Measurements from ENCODE around the gene RNF175. TPM values are rescaled to one million over a fixed set of nuclear protein-coding genes. Genes with fewer than 3 reads are reported as not detected.

Gene RNF175
- polyA plus RNA-seq, 1 donor from 2014 or later, result 30.1 TPM

- no peaks in the 10 kb centered on the region for H3K79me2 ChIP-seq (replicated peaks; ENCODE audit: insufficient read depth, low read length)
- no peak overlapping the region for H3K4me2 ChIP-seq (ENCODE audit: low read length)
- H3K9me3 ChIP-seq (ENCODE audit: low read length), result no peaks in the 10 kb centered on the region
- no peak overlapping the region for H2AFZ ChIP-seq (ENCODE audit: low read depth, low read length)
- H3K27me3 ChIP-seq (ENCODE audit: insufficient read depth, low read depth, low read length), result no peaks in the 10 kb centered on the region
- no peak overlapping the region for H3K9ac ChIP-seq (ENCODE audit: low read length)
- no peaks in the 10 kb centered on the region for H3K36me3 ChIP-seq (ENCODE audit: insufficient read depth, low read length)
- TF ChIP-seq TAF1 (IDR thresholded peaks at IDR 0.05; ENCODE audit: low read depth), result no peak
- TF ChIP-seq MXI1 (conservative IDR thresholded peaks at IDR 0.05; ENCODE audit: poor library complexity, severe bottlenecking), result no peak
- no peak for TF ChIP-seq SMC3 (conservative IDR thresholded peaks at IDR 0.05; ENCODE audit: poor library complexity)
- TF ChIP-seq POLR2AphosphoS5 (IDR thresholded peaks at IDR 0.05), result no peak
- TF ChIP-seq CTCF (IDR thresholded peaks at IDR 0.05; ENCODE audit: poor library complexity, severe bottlenecking), result no peak
- no peak overlapping the region for H3K4me3 ChIP-seq (ENCODE audit: low read length)
- H3F3A ChIP-seq (ENCODE audit: insufficient read depth, low read length, poor library complexity, severe bottlenecking), result no peaks in the 10 kb centered on the region
- H3K27ac ChIP-seq (ENCODE audit: low read length), result no peak overlapping the region
- H3K9me2 ChIP-seq (ENCODE audit: insufficient read depth, low read length), result no peaks in the 10 kb centered on the region
- H4K20me1 ChIP-seq (ENCODE audit: insufficient read depth), result no peaks in the 10 kb centered on the region
Observed at GRCh38 chr4:153765894-153766293, 6.1 kb upstream of the RNF175 start.

GRCh38 chr4:153764601-153765368 lies 5.0 kb upstream of the RNF175 start:
- no peak overlapping the region for H3K4me2 ChIP-seq (ENCODE audit: low read length)

More at GRCh38 chr4:153764601-153765368, 5.0 kb upstream of the RNF175 start:
- Histone ChIP-seq H3K4me3 (ENCODE audit: low read length) (no peak overlapping the region), H2AFZ (ENCODE audit: low read depth, low read length) (no peak overlapping the region), H3K9me2 (ENCODE audit: insufficient read depth, low read length) (no peaks in the 10 kb centered on the region), H3K27me3 (ENCODE audit: insufficient read depth, low read depth, low read length) (no peaks in the 10 kb centered on the region), H3K9me3 (ENCODE audit: low read length) (no peaks in the 10 kb centered on the region), H3K36me3 (ENCODE audit: insufficient read depth, low read length) (no peaks in the 10 kb centered on the region), H3K79me2 (replicated peaks; ENCODE audit: insufficient read depth, low read length) (no peaks in the 10 kb centered on the region), H3K27ac (ENCODE audit: low read length) (no peak overlapping the region), H3K9ac (ENCODE audit: low read length) (no peak overlapping the region), H3F3A (ENCODE audit: insufficient read depth, low read length, poor library complexity, severe bottlenecking) (no peaks in the 10 kb centered on the region), H4K20me1 (ENCODE audit: insufficient read depth) (no peaks in the 10 kb centered on the region)
- TF ChIP-seq POLR2AphosphoS5 (IDR thresholded peaks at IDR 0.05) (no peak), REST (IDR thresholded peaks at IDR 0.05; ENCODE audit: borderline replicate concordance) (no peak)

All from neural cell (in vitro differentiated cells).